ENCODE measurements around the gene DOCK6.

DOCK6 gene

GRCh38 chr19:11224429-11224828 lies 37.9 kb downstream of the DOCK6 start:
- H3K27me3 ChIP-seq (ENCODE audit: insufficient read depth, poor library complexity, severe bottlenecking) = no peaks in the 10 kb centered on the region
- H3K4me1 ChIP-seq (ENCODE audit: insufficient read depth, poor library complexity, severe bottlenecking) = no peaks in the 10 kb centered on the region
- H3K36me3 ChIP-seq (ENCODE audit: low read depth) = peaks cover 43% of the 10 kb centered on the region
- no peak for ATAC-seq (ENCODE audit: low read depth)
- no peak overlapping the region for H3K4me3 ChIP-seq (ENCODE audit: severe bottlenecking)
- no peak for DNase-seq (ENCODE audit: low spot score)
- no peak for TF ChIP-seq CTCF (IDR thresholded peaks at IDR 0.05; ENCODE audit: poor library complexity, severe bottlenecking)
- no peak overlapping the region for H3K27ac ChIP-seq (ENCODE audit: poor library complexity, severe bottlenecking)
- peaks cover 9% of the 10 kb centered on the region for H3K9me3 ChIP-seq (ENCODE audit: severe bottlenecking)

GRCh38 chr19:11223200-11223599 lies 39.1 kb downstream of the DOCK6 start:
- Histone ChIP-seq H3K4me3 (ENCODE audit: severe bottlenecking) (no peak overlapping the region), H3K4me1 (ENCODE audit: insufficient read depth, poor library complexity, severe bottlenecking) (no peaks in the 10 kb centered on the region), H3K9me3 (ENCODE audit: severe bottlenecking) (peaks cover 9% of the 10 kb centered on the region), H3K27ac (ENCODE audit: poor library complexity, severe bottlenecking) (no peak overlapping the region), H3K36me3 (ENCODE audit: low read depth) (peaks cover 46% of the 10 kb centered on the region), H3K27me3 (ENCODE audit: insufficient read depth, poor library complexity, severe bottlenecking) (no peaks in the 10 kb centered on the region)
- DNase-seq (ENCODE audit: low spot score) (no peak), ATAC-seq (ENCODE audit: low read depth) (no peak; the same call in 2 of the 3 replicates)
- TF ChIP-seq CTCF (IDR thresholded peaks at IDR 0.05; ENCODE audit: poor library complexity, severe bottlenecking) = no peak

- ATAC-seq (ENCODE audit: low read depth) = no peak
- Histone ChIP-seq H3K4me1 (ENCODE audit: insufficient read depth, poor library complexity, severe bottlenecking) (no peaks in the 10 kb centered on the region), H3K27ac (ENCODE audit: poor library complexity, severe bottlenecking) (no peak overlapping the region)
Measured at GRCh38 chr19:11221082-11221598, 41.2 kb downstream of the DOCK6 start.

GRCh38 chr19:11214387-11214786 lies 47.9 kb downstream of the DOCK6 start:
- no peak for TF ChIP-seq CTCF (IDR thresholded peaks at IDR 0.05; ENCODE audit: poor library complexity, severe bottlenecking)
- H3K36me3 ChIP-seq (ENCODE audit: low read depth) = peaks cover 35% of the 10 kb centered on the region
- ATAC-seq (ENCODE audit: low read depth) = no peak

More at GRCh38 chr19:11221082-11221598, 41.2 kb downstream of the DOCK6 start:
- Histone ChIP-seq H3K9me3 (ENCODE audit: severe bottlenecking) (peaks cover 9% of the 10 kb centered on the region), H3K4me3 (ENCODE audit: severe bottlenecking) (no peak overlapping the region), H3K36me3 (ENCODE audit: low read depth) (peaks cover 43% of the 10 kb centered on the region), H3K27me3 (ENCODE audit: insufficient read depth, poor library complexity, severe bottlenecking) (no peaks in the 10 kb centered on the region)
- DNase-seq (ENCODE audit: low spot score) = no peak
- no peak for TF ChIP-seq CTCF (IDR thresholded peaks at IDR 0.05; ENCODE audit: poor library complexity, severe bottlenecking)

GRCh38 chr19:11210656-11210928 lies 51.7 kb downstream of the DOCK6 start:
- H3K36me3 ChIP-seq (ENCODE audit: low read depth) = peaks cover 22% of the 10 kb centered on the region
- no peak overlapping the region for H3K4me3 ChIP-seq (ENCODE audit: severe bottlenecking)
- no peaks in the 10 kb centered on the region for H3K4me1 ChIP-seq (ENCODE audit: insufficient read depth, poor library complexity, severe bottlenecking)
- no peaks in the 10 kb centered on the region for H3K9me3 ChIP-seq (ENCODE audit: severe bottlenecking)
- no peak overlapping the region for H3K27ac ChIP-seq (ENCODE audit: poor library complexity, severe bottlenecking)
- ATAC-seq (ENCODE audit: low read depth) (no peak), DNase-seq (ENCODE audit: low spot score) (no peak)
- no peak for TF ChIP-seq CTCF (IDR thresholded peaks at IDR 0.05; ENCODE audit: poor library complexity, severe bottlenecking)
- H3K27me3 ChIP-seq (ENCODE audit: insufficient read depth, poor library complexity, severe bottlenecking) = no peaks in the 10 kb centered on the region

More at GRCh38 chr19:11214387-11214786, 47.9 kb downstream of the DOCK6 start:
- no peaks in the 10 kb centered on the region for H3K9me3 ChIP-seq (ENCODE audit: severe bottlenecking)
- H3K4me3 ChIP-seq (ENCODE audit: severe bottlenecking) = no peak overlapping the region
- no peak overlapping the region for H3K27ac ChIP-seq (ENCODE audit: poor library complexity, severe bottlenecking)
- no peaks in the 10 kb centered on the region for H3K4me1 ChIP-seq (ENCODE audit: insufficient read depth, poor library complexity, severe bottlenecking)
- no peaks in the 10 kb centered on the region for H3K27me3 ChIP-seq (ENCODE audit: insufficient read depth, poor library complexity, severe bottlenecking)
- no peak for DNase-seq (ENCODE audit: low spot score)

All from RWPE2 (cell line).